HCT116 (cell line): Measurements from ENCODE around the gene ITPKB. TPM values are rescaled to one million over a fixed set of nuclear protein-coding genes. Genes with fewer than 3 reads are reported as not detected.

Experiments
- ATAC-seq: fragments of 200-7000 bp; cut with Tn5 transposase; 2 replicates; pipeline ENCODE4 v1.9.1; 2020; ENCODE audit warnings: mild to moderate bottlenecking, moderate library complexity
- BruUV-seq: library from RNA; stranded (reverse); fragments of 400-500 nt; replicated peaks from 2 replicates; lab custom pipeline; 2021; lab: Mats Ljungman, UMichigan
- CTCF ChIA-PET: fragments of 300-600 bp; sonication (Branson Sonifier 250); formaldehyde crosslinking; loops from one replicate; lab custom pipeline; 2021; ENCODE audit warnings: antibody characterized with exemption; lab: Charles Lee
- POLR2A ChIA-PET: fragments of 300-600, 350-600 bp; sonication (Branson Sonifier 250); formaldehyde crosslinking; loops from one replicate; lab custom pipeline; 2021; ENCODE audit warnings: antibody characterized with exemption; lab: Charles Lee
- RAD21 ChIA-PET, 2 experiments: fragments of 300-600 bp; sonication (Branson Sonifier 250); formaldehyde crosslinking; loops; one replicate each; lab custom pipeline; 2023; ENCODE audit warnings: low total read pairs in 2 of 2; ENCODE audit not compliant: uncharacterized antibody in 2 of 2, unreplicated experiment in 2 of 2, low non-redundant PET in 1 of 2; lab: Charles Lee
- DNase-seq: peaks from one replicate; pipeline ENCODE4 v3.0.0-alpha.2; 2010; ENCODE audit warnings: low read depth, low spot score
- H2AFZ ChIP-seq: fragments of 200-600 bp; shearing (Covaris generic), sonication (generic); 2 replicates; pipeline ENCODE4 v1.6.1; 2017; ENCODE audit warnings: low read depth, mixed run types, mixed read lengths, antibody characterized with exemption, low read length; ENCODE audit not compliant: poor library complexity, severe bottlenecking
- H3K27ac ChIP-seq: 2 replicates; pipeline ENCODE4 v1.5.1; 2012; ENCODE audit warnings: low read depth, low read length
- H3K27me3 ChIP-seq: fragments of 200-600 bp; sonication (generic); 2 replicates; pipeline ENCODE4 v1.6.1; 2016; ENCODE audit warnings: mixed run types, low read length, mixed read lengths; ENCODE audit not compliant: insufficient read depth
- H3K36me3 ChIP-seq, 2 experiments: fragments of 200-500 bp in 1 of 2; fragments of 200-600 bp in 1 of 2; sonication (Bioruptor generic) in 1 of 2; sonication (generic) in 1 of 2; 2 replicates each; pipeline versions ENCODE4 v1.5.1 to v1.6.1; 2014 to 2016; ENCODE audit warnings: low read length in 2 of 2, inconsistent platforms in 1 of 2, mixed read lengths in 1 of 2, mixed run types in 1 of 2; ENCODE audit not compliant: insufficient read depth in 2 of 2, control insufficient read depth in 1 of 2
- H3K4me1 ChIP-seq, 2 experiments: fragments of 200-600 bp in 1 of 2; sonication (generic) in 1 of 2; 2 replicates each; pipeline versions ENCODE4 v1.5.1 to v1.6.1; 2012 to 2017; ENCODE audit warnings: low read length in 2 of 2, inconsistent platforms in 1 of 2, mild to moderate bottlenecking in 1 of 2, mixed read lengths in 1 of 2, mixed run types in 1 of 2, moderate library complexity in 1 of 2; ENCODE audit not compliant: insufficient read depth in 2 of 2, control insufficient read depth in 1 of 2
- H3K4me2 ChIP-seq: fragments of 200-600 bp; sonication (generic); 2 replicates; pipeline ENCODE4 v1.6.1; 2017; ENCODE audit warnings: mixed run types, low read length, mixed read lengths
- H3K4me3 ChIP-seq, 2 experiments: fragments of 200-600 bp in 1 of 2; sonication (generic) in 1 of 2; replicated peaks in 1 of 2; 2 replicates each; pipeline ENCODE4 v1.5.1; 2011 to 2016; ENCODE audit warnings: low read length in 2 of 2, control low read depth in 1 of 2, low read depth in 1 of 2, mild to moderate bottlenecking in 1 of 2, mixed read lengths in 1 of 2, mixed run types in 1 of 2
- H3K79me2 ChIP-seq: fragments of 200-600 bp; sonication (generic); 2 replicates; pipeline ENCODE4 v1.6.1; 2017; ENCODE audit warnings: mild to moderate bottlenecking, mixed run types, low read length, moderate library complexity, mixed read lengths; ENCODE audit not compliant: insufficient read depth
- H3K9ac ChIP-seq: fragments of 200-600 bp; sonication (generic); 2 replicates; pipeline ENCODE4 v1.6.1; 2016; ENCODE audit warnings: low read length, mixed read lengths
- H3K9me2 ChIP-seq: fragments of 200-600 bp; sonication (generic), shearing (Covaris generic); 2 replicates; pipeline ENCODE4 v1.6.1; 2017; ENCODE audit warnings: mixed run types, mild to moderate bottlenecking, moderate library complexity; ENCODE audit not compliant: insufficient read depth
- H3K9me3 ChIP-seq, 2 experiments: fragments of 200-500 bp in 1 of 2; fragments of 200-600 bp in 1 of 2; sonication (Bioruptor generic) in 1 of 2; sonication (generic) in 1 of 2; 2 replicates each; pipeline ENCODE4 v1.6.1; 2014 to 2017; ENCODE audit warnings: low read length in 2 of 2, mixed read lengths in 2 of 2, inconsistent platforms in 1 of 2, low read depth in 1 of 2, mild to moderate bottlenecking in 1 of 2, mixed run types in 1 of 2, moderate library complexity in 1 of 2; ENCODE audit not compliant: control insufficient read depth in 1 of 2, insufficient read depth in 1 of 2
- H4K20me1 ChIP-seq: fragments of 200-600 bp; sonication (generic), shearing (Covaris generic); 2 replicates; pipeline ENCODE4 v1.6.1; 2017; ENCODE audit warnings: mixed run types, mild to moderate bottlenecking, moderate library complexity; ENCODE audit not compliant: insufficient read depth
- CBX3 ChIP-seq: IDR thresholded peaks from 2 replicates; pipeline ENCODE4 v1.6.1; 2012; ENCODE audit warnings: low read depth
- CEBPB ChIP-seq: IDR thresholded peaks from 2 replicates; pipeline ENCODE4 v1.6.1; 2012; ENCODE audit warnings: low read depth
- EGR1 ChIP-seq: IDR thresholded peaks from 2 replicates; pipeline ENCODE4 v1.6.1; 2012; ENCODE audit warnings: low read depth
- ELF1 ChIP-seq: IDR thresholded peaks from 2 replicates; pipeline ENCODE4 v1.6.1; 2012; ENCODE audit warnings: low read depth, borderline replicate concordance
- EZH2 ChIP-seq: fragments of 200-600 bp; sonication (generic); IDR thresholded peaks from 2 replicates; pipeline ENCODE4 v1.6.1; 2017; ENCODE audit warnings: antibody characterized with exemption, mixed run types
- EZH2phosphoT487 ChIP-seq: fragments of 200-600 bp; IDR thresholded peaks from 2 replicates; pipeline ENCODE4 v1.6.1; 2018; ENCODE audit warnings: antibody characterized with exemption, borderline replicate concordance
- FOSL1 ChIP-seq: IDR thresholded peaks from 2 replicates; pipeline ENCODE4 v1.6.1; 2012; ENCODE audit warnings: low read depth
- JUND ChIP-seq: IDR thresholded peaks from 2 replicates; pipeline ENCODE4 v1.6.1; 2012
- POLR2AphosphoS5 ChIP-seq: IDR thresholded peaks from 2 replicates; pipeline ENCODE4 v1.6.1; 2011; ENCODE audit warnings: mild to moderate bottlenecking, low read depth, low read length, moderate library complexity
- RAD21 ChIP-seq: IDR thresholded peaks from 2 replicates; pipeline ENCODE4 v1.6.1; 2012; ENCODE audit warnings: low read depth, mild to moderate bottlenecking
- SIN3A ChIP-seq: IDR thresholded peaks from 2 replicates; pipeline ENCODE4 v1.6.1; 2012; ENCODE audit warnings: low read depth
- SRF ChIP-seq: IDR thresholded peaks from 2 replicates; pipeline ENCODE4 v1.6.1; 2012; ENCODE audit warnings: low read depth
- YY1 ChIP-seq: IDR thresholded peaks from 2 replicates; pipeline ENCODE4 v1.6.1; 2011; ENCODE audit warnings: low read length, low read depth, moderate library complexity, mild to moderate bottlenecking; ENCODE audit not compliant: insufficient replicate concordance; ENCODE audit errors: extremely low read depth
- ZBTB33 ChIP-seq: IDR thresholded peaks from 2 replicates; pipeline ENCODE4 v1.6.1; 2011; ENCODE audit warnings: mild to moderate bottlenecking, low read length, moderate library complexity; ENCODE audit not compliant: insufficient replicate concordance; ENCODE audit errors: extremely low read depth
- ZFX ChIP-seq: fragments of 450-650 bp; IDR thresholded peaks from 2 replicates; pipeline ENCODE4 v1.6.1; 2017
- ZNF274 ChIP-seq: fragments of 200-500 bp; sonication (Bioruptor generic); IDR thresholded peaks from 2 replicates; pipeline ENCODE4 v1.6.1; 2014; ENCODE audit warnings: mild to moderate bottlenecking, low read depth, low read length, inconsistent platforms
- intact Hi-C: fragments of 100-400 bp; cut with micrococcal nuclease; formaldehyde crosslinking; loops from 2 replicates; pipeline ENCODE4 v1.10.0; 2022
- total RNA-seq: library from RNA; stranded (reverse); gene quantifications from one replicate; pipeline ENCODE4 v1.2.1, GENCODE V29; 2021; ENCODE audit not compliant: unreplicated experiment
- TF ChIP-seq, protein P1 (sequence below): IDR thresholded peaks from 2 replicates; pipeline ENCODE4 v1.6.1; 2012; ENCODE audit warnings: low read depth
- TF ChIP-seq, protein P2 (sequence below), 3 experiments: fragments of 200-600 bp in 1 of 3; sonication (generic) in 1 of 3; IDR thresholded peaks in 2 of 3; conservative IDR thresholded peaks in 1 of 3; 2 replicates each; pipeline ENCODE4 v1.5.1; 2012 to 2017; ENCODE audit warnings: low read depth in 2 of 3, low read length in 2 of 3, antibody characterized with exemption in 1 of 3, borderline replicate concordance in 1 of 3, control low read depth in 1 of 3, mild to moderate bottlenecking in 1 of 3, mixed read lengths in 1 of 3, mixed run types in 1 of 3, moderate library complexity in 1 of 3; ENCODE audit not compliant: insufficient read depth in 1 of 3
- TF ChIP-seq, protein P3 (sequence below): IDR thresholded peaks from 2 replicates; pipeline ENCODE4 v1.6.1; 2012
- TF ChIP-seq, protein P4 (sequence below): IDR thresholded peaks from 2 replicates; pipeline ENCODE4 v1.6.1; 2012

The ITPKB gene
- total RNA-seq, 1 experiment from 2014 or later = 4.4 TPM

DNA sequence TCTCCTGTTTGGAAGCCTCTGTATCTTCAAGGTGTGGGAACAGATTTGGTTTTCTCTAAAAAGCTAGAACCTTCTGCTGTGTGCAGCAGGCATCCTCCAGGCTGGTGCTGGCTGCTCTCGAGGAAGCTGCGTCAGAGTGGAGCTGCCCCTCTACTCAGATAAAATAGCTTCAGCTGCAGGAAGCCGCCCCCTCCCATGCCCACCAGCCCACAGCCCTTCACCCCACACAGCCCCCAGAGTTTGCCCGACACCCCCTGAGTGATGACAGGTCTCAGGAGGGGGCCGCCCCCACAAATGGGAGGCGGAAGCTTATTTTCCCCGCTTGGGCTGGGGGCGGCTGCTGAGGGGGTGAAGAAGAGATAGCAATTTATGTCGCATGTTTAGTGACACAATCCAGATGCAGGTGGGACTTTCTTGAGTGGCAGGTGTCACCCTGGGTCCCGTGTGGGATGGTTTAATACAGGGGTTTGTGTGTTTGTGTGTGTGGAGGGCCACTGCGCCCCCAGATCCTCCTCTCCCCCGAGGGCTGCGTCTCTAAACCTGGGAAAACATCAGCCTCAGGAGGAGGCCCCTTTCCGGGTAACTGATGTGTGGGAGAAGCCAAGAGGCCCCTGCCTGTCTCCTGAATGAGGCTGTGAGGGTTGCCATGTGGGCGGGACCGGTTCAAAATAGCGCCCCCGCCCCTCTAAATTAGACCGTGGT lies 135.1 kb downstream of the ITPKB start:
- POLR2A ChIA-PET = no interaction called here
- H3K27me3 ChIP-seq = 0 out of 2 replicates have a peak, but pooled peaks cover 4% of the 10 kb centered on the region
- H3K9ac ChIP-seq = no peak overlapping the region
- intact Hi-C loops = no loop called here
- BruUV-seq = no TSS peak
- no peak overlapping the region for H2AFZ ChIP-seq
- H4K20me1 ChIP-seq = no peaks in the 10 kb centered on the region
- TF ChIP-seq CEBPB (no peak), SRF (no peak), EZH2phosphoT487 (no peak), POLR2AphosphoS5 (no peak), EZH2 (no peak), SIN3A (no peak), CBX3 (no peak), RAD21 (no peak), EGR1 (no peak), ELF1 (no peak), JUND (no peak), ZNF274 (no peak), YY1 (no peak), ZBTB33 (no peak), ZFX (no peak), FOSL1 (no peak)
- TF ChIP-seq, protein P1, sequence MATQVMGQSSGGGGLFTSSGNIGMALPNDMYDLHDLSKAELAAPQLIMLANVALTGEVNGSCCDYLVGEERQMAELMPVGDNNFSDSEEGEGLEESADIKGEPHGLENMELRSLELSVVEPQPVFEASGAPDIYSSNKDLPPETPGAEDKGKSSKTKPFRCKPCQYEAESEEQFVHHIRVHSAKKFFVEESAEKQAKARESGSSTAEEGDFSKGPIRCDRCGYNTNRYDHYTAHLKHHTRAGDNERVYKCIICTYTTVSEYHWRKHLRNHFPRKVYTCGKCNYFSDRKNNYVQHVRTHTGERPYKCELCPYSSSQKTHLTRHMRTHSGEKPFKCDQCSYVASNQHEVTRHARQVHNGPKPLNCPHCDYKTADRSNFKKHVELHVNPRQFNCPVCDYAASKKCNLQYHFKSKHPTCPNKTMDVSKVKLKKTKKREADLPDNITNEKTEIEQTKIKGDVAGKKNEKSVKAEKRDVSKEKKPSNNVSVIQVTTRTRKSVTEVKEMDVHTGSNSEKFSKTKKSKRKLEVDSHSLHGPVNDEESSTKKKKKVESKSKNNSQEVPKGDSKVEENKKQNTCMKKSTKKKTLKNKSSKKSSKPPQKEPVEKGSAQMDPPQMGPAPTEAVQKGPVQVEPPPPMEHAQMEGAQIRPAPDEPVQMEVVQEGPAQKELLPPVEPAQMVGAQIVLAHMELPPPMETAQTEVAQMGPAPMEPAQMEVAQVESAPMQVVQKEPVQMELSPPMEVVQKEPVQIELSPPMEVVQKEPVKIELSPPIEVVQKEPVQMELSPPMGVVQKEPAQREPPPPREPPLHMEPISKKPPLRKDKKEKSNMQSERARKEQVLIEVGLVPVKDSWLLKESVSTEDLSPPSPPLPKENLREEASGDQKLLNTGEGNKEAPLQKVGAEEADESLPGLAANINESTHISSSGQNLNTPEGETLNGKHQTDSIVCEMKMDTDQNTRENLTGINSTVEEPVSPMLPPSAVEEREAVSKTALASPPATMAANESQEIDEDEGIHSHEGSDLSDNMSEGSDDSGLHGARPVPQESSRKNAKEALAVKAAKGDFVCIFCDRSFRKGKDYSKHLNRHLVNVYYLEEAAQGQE = no peak
- TF ChIP-seq, protein P2, sequence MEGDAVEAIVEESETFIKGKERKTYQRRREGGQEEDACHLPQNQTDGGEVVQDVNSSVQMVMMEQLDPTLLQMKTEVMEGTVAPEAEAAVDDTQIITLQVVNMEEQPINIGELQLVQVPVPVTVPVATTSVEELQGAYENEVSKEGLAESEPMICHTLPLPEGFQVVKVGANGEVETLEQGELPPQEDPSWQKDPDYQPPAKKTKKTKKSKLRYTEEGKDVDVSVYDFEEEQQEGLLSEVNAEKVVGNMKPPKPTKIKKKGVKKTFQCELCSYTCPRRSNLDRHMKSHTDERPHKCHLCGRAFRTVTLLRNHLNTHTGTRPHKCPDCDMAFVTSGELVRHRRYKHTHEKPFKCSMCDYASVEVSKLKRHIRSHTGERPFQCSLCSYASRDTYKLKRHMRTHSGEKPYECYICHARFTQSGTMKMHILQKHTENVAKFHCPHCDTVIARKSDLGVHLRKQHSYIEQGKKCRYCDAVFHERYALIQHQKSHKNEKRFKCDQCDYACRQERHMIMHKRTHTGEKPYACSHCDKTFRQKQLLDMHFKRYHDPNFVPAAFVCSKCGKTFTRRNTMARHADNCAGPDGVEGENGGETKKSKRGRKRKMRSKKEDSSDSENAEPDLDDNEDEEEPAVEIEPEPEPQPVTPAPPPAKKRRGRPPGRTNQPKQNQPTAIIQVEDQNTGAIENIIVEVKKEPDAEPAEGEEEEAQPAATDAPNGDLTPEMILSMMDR (IDR thresholded peaks at IDR 0.05 in 2 of 3, conservative IDR thresholded peaks at IDR 0.05 in 1 of 3; ENCODE audit: borderline replicate concordance in 1 of 3, insufficient read depth in 1 of 3, low read depth in 2 of 3, low read length in 2 of 3) = no peak
- TF ChIP-seq, protein P3, sequence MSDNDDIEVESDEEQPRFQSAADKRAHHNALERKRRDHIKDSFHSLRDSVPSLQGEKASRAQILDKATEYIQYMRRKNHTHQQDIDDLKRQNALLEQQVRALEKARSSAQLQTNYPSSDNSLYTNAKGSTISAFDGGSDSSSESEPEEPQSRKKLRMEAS = no peak
- TF ChIP-seq, protein P4, sequence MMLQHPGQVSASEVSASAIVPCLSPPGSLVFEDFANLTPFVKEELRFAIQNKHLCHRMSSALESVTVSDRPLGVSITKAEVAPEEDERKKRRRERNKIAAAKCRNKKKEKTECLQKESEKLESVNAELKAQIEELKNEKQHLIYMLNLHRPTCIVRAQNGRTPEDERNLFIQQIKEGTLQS = no peak
- TF ChIP-seq, all 23 proteins: peak for 0
- H3K36me3 ChIP-seq = no peaks in the 10 kb centered on the region
- no peak overlapping the region for H3K4me2 ChIP-seq
- peaks cover 0 to 3% of the 10 kb centered on the region in 2 experiments; a peak in 1 of 4 replicates for H3K4me1 ChIP-seq
- ATAC-seq (no peak), DNase-seq (no peak)
- H3K4me3 ChIP-seq = no peak overlapping the region
- H3K27ac ChIP-seq = no peak overlapping the region
- ChIA-PET RAD21 (no interaction called here), CTCF (interaction anchor here (1.3 kb wide), 1 partner anchor 10 kb away, joined by 3 read pairs; no protein-coding TSS in a partner anchor)
- H3K9me2 ChIP-seq = no peaks in the 10 kb centered on the region
- no peaks in the 10 kb centered on the region for H3K9me3 ChIP-seq
- H3K79me2 ChIP-seq = no peaks in the 10 kb centered on the region
